ENCODE data around the gene MCF2.

MCF2 gene

DNA sequence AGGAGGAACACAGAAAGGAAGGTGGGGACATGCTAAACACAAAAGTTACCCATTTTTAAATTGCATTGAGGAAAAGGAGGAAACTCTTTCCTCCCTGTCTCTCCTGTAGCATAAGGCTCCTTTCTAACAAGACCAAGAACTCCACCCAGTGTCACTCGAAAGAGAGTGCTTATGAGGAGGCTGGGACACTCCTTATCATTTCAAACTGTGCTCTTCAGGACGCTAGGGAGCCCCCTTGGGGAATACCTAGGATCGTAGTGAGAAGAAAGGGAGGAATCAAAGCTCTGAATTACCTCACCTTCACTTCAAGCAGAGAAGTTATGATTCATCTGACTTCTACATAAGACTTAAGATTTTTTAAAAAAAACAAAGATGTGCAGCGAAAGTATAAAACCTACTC is 111.9 kb downstream of the MCF2 start:
- DNase-seq = no peak

- DNase-seq = no peak
These were observed 122.4 kb downstream of the MCF2 start for GRCh38 chrX:139585613-139586012.

GRCh38 chrX:139581068-139581467 is 126.9 kb downstream of the MCF2 start:
- no peak for DNase-seq

- DNase-seq = no peak
These were observed 141.0 kb downstream of the MCF2 start for GRCh38 chrX:139566981-139567380.

DNA sequence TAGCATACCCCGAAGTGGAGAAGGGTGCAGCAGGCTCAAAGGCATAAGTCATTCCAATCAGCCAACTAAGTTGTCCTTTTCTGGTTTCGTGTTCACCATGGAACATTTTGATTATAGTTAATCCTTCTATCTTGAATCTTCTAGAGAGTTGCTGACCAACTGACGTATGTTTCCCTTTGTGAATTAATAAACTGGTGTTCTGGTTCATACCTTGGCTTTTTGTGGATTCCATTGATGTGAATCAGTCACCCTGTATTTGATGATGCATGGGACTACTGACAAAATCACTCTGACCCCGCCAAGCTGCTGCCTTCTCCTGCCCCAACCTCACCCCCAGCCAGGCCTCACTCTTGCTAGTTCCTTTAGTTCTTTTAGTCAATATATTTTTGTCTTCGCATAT is 144.7 kb downstream of the MCF2 start:
- no peak for DNase-seq

- no peak for DNase-seq
These were observed 147.7 kb downstream of the MCF2 start for GRCh38 chrX:139560221-139560620.

GRCh38 chrX:139559383-139560042 is 148.5 kb downstream of the MCF2 start:
- no peak for DNase-seq

DNA sequence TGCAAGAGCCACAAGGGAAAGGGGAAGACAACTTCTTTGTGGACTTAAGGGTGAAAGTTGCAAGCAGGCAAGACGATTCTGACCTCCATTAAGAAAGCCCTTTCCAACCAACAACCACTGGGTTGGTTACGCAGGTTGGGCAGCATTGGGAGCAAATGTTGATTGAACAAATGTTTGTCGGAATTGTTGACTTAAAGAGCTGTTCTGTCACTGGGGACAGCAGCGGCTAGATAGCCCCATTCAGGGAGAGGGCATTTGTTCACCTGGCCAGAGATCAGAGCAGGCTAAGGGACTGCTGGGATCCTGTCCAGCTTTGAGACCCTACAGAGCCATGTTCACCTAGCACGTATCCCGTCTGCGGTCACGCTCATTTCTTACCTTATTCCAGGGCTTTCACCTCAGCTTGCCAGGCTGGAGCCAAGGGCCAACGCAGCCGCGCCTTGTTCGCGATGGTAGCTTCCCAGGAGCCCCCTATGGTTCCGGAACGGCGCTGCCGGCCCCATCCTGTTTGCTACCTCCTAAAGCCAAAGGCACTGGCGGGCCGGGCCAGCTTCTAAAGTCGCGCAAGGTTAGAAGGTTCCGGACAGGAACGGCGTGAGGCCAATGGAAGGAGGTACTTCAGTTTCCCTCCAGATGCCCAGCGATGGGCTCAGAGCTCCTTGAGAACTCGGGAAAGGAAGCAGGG is 152.8 kb downstream of the MCF2 start:
- no peak for DNase-seq

GRCh38 chrX:139554376-139554775 is 153.6 kb downstream of the MCF2 start:
- no peak for DNase-seq

DNA sequence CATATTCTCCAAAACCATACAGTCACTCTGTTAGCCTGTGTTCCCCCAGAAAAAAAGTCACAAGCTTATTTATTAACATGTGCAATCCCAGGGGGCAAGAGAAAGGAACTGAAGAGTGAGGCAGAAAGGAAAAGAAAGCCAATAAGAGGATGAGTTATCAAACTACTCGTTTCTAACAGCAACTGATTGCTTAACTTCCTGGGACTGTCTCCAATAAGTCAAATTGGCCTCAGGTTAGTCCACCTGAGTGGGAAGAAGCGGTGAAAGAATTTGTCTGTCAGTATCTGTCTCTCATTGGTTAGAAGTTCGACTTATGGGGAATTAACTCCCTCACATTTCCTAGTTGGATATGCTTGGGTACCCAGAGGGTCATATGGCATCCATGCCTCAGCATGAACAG is 163.4 kb downstream of the MCF2 start:
- DNase-seq = no peak

- no peak for DNase-seq
These were observed 164.0 kb downstream of the MCF2 start for GRCh38 chrX:139543920-139544319.

DNA sequence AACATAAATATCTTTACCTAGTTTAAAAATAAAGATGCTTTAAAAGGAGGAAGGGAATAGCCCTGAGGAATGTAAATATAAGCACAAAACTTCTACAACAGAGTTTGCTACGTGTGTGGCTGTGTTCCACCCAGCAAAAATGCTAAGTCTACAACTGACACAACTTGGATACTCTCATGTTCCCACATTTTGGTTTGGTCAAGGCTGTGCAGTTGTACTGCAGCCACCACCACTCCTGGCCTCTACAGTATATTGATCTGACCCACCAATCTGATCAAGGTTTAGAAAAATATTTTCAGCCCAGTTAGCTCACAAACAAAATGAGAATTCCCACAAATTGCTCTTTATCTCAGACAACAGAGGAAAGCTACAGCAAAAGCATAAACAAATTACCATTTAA is 165.3 kb downstream of the MCF2 start:
- no peak for DNase-seq

DNA sequence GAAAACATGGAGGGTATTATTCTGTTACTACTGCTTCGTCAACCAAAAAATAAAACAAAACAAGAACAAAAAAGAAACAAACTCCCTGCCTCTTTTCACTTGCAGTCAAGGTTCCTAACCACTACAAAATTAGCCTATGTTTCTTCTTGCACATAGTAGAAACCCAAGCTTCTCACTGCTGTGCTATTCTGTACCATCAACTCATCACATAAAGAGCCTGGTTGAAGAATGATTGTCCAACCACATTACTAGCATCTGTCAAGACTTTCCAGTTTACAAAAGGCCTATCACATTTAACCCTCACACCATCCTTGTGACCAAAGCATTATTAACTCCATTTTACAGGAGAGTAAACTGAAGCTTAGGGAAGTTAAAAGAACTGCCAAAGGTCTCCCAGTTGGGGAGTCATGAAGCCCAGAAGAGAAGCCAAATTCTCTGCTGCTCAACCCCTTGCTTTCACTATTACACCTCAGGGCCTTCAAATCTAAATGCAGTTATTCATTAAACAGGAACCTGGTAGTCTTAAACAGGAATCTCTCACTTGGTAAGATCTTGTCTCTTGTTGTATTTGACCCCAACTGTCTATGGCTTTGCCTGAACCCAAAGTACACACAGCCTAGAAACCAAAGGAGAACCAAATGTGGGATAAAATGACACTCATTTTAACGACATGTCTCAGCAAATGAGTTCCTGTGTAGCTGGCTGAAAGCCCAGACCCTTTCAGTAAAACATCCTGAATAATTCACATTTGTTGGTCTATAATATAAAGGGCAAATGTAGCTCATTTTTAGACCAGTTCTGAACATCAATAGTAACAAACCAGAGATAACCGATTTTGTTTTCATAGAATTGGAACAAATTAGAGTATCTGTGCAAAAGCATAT is 168.8 kb downstream of the MCF2 start:
- DNase-seq = no peak

GRCh38 chrX:139533444-139533843 is 174.5 kb downstream of the MCF2 start:
- DNase-seq = no peak

GRCh38 chrX:139532834-139533233 is 175.1 kb downstream of the MCF2 start:
- no peak for DNase-seq

All from right forelimb (tissue), 1 donor.